Muscle layer of colon (tissue), 2 donors: ENCODE data around the gene VARS2.
"Not testable (repeated sequence)": the region's sequence is repeated elsewhere in the genome, so short reads cannot be mapped to it uniquely, and the experiment has no call there.

ENCODE experiments used
- H3K27ac ChIP-seq: one replicate; pipeline ENCODE4 v1.7.0; 2013; ENCODE audit warnings: low read depth, mild to moderate bottlenecking, low read length, moderate library complexity
- H3K27me3 ChIP-seq, 2 donors: one replicate each; pipeline ENCODE4 v1.7.0; 2013; ENCODE audit warnings: low read length in 2 of 2, mild to moderate bottlenecking in 2 of 2; ENCODE audit not compliant: insufficient read depth in 2 of 2, control insufficient read depth in 1 of 2
- H3K36me3 ChIP-seq: one replicate; pipeline ENCODE4 v1.7.0; 2013; ENCODE audit warnings: mild to moderate bottlenecking, low read length; ENCODE audit not compliant: insufficient read depth
- H3K4me1 ChIP-seq: one replicate; pipeline ENCODE4 v1.7.0; 2013; ENCODE audit warnings: mild to moderate bottlenecking, low read length; ENCODE audit not compliant: insufficient read depth
- H3K4me3 ChIP-seq, 2 donors: one replicate each; pipeline ENCODE4 v1.7.0; 2013; ENCODE audit warnings: low read length in 2 of 2, low read depth in 1 of 2, mild to moderate bottlenecking in 1 of 2, moderate library complexity in 1 of 2
- H3K9ac ChIP-seq: one replicate; pipeline ENCODE4 v1.7.0; 2013; ENCODE audit warnings: low read length
- H3K9me3 ChIP-seq: one replicate; pipeline ENCODE4 v1.7.0; 2013; ENCODE audit warnings: mild to moderate bottlenecking, low read length
- donor health status: abdominal sarcoma.
- donor health status: Adenocarcinoma of cecum.

The VARS2 gene

GRCh38 chr6:30893666-30894065 lies 20.4 kb upstream of the VARS2 start:
- Histone ChIP-seq H3K9me3 (no peaks in the 10 kb centered on the region), H3K27me3 (no peaks in the 10 kb centered on the region), H3K9ac (no peak overlapping the region), H3K4me1 (peaks cover 10% of the 10 kb centered on the region), H3K4me3 (no peak overlapping the region), H3K27ac (no peak overlapping the region), H3K36me3 (peaks cover 90% of the 10 kb centered on the region)

DNA sequence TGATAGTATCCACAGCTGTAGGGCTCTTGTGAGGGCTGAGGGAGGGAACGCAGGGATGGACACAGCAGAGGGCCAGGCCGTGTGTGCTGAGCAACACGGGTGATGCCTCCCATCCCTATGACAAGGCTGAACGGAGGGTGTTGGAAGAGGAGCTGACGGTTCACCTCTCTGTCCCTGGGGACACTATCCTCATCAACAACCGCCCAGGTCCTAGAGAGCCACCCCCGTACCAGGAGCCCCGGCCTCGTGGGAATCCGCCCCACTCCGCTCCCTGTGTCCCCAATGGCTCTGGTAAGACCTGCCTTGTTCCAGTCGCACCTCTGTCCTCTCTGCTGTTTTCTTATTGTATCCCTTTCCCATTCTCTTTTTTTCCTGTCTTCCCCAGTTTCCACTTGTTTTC lies 19.7 kb upstream of the VARS2 start:
- H3K4me3 ChIP-seq: no peak overlapping the region
- H3K27ac ChIP-seq: no peak overlapping the region
- H3K9me3 ChIP-seq: no peaks in the 10 kb centered on the region
- H3K27me3 ChIP-seq: no peaks in the 10 kb centered on the region
- H3K9ac ChIP-seq: no peak overlapping the region
- H3K4me1 ChIP-seq: peaks cover 10% of the 10 kb centered on the region
- H3K36me3 ChIP-seq: peaks cover 84% of the 10 kb centered on the region

DNA sequence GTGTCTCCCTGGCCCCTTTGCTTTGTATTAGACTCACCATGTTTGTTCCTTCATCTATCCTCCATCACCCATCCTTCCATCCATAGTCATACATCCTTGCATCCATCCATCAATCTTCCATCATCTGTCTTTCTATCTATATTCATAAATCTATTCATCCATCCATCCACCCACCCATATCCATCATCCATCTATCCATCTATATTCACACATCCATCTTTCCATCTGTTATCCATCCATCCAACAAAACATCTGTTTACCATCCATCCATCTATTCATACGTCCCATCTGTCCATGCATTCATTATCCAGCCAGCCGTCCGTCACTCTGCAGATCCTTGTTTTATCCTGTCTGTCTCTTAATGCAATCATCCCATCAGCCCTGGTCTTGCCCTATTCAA lies 19.1 kb upstream of the VARS2 start:
- no peak overlapping the region for H3K9ac ChIP-seq
- no peak overlapping the region for H3K27ac ChIP-seq
- H3K27me3 ChIP-seq: no peaks in the 10 kb centered on the region
- H3K9me3 ChIP-seq: no peaks in the 10 kb centered on the region
- H3K36me3 ChIP-seq: peaks cover 82% of the 10 kb centered on the region
- peaks cover 6% of the 10 kb centered on the region for H3K4me1 ChIP-seq
- H3K4me3 ChIP-seq: no peak overlapping the region

GRCh38 chr6:30895343-30895742 lies 18.7 kb upstream of the VARS2 start:
- Histone ChIP-seq H3K9ac (no peak overlapping the region), H3K27ac (no peak overlapping the region), H3K27me3 (no peaks in the 10 kb centered on the region), H3K4me1 (peaks cover 2% of the 10 kb centered on the region), H3K36me3 (peaks cover 78% of the 10 kb centered on the region), H3K9me3 (no peaks in the 10 kb centered on the region), H3K4me3 (no peak overlapping the region)

- no peaks in the 10 kb centered on the region for H3K4me1 ChIP-seq
- no peak overlapping the region for H3K27ac ChIP-seq
- no peak overlapping the region for H3K4me3 ChIP-seq
- no peak overlapping the region for H3K9ac ChIP-seq
- H3K27me3 ChIP-seq: no peaks in the 10 kb centered on the region
- peaks cover 68% of the 10 kb centered on the region for H3K36me3 ChIP-seq
- no peaks in the 10 kb centered on the region for H3K9me3 ChIP-seq
Measured at GRCh38 chr6:30896541-30896940, 17.5 kb upstream of the VARS2 start.

- Histone ChIP-seq H3K9me3 (no peaks in the 10 kb centered on the region), H3K4me1 (no peaks in the 10 kb centered on the region), H3K9ac (no peak overlapping the region), H3K36me3 (peaks cover 61% of the 10 kb centered on the region), H3K27me3 (no peaks in the 10 kb centered on the region), H3K27ac (no peak overlapping the region), H3K4me3 (no peak overlapping the region)
Measured at GRCh38 chr6:30897882-30898281, 16.2 kb upstream of the VARS2 start.

DNA sequence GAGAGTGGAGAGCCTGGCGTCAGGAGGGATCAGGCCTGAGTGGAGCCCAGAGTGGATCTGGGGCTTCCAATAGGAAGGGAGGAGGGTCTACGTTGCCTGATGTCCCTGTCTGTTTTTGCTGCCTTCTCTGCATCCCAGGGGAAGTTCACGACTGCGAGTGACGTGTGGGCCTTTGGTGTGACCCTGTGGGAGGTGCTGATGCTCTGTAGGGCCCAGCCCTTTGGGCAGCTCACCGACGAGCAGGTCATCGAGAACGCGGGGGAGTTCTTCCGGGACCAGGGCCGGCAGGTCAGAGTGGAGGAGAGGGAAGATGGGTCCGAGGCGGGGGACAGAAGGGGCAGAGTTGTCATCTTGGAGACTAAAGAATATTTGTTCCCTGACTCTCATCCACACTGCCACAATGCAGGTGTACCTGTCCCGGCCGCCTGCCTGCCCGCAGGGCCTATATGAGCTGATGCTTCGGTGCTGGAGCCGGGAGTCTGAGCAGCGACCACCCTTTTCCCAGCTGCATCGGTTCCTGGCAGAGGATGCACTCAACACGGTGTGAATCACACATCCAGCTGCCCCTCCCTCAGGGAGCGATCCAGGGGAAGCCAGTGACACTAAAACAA lies 15.2 kb upstream of the VARS2 start:
- H3K27me3 ChIP-seq: no peaks in the 10 kb centered on the region
- no peak overlapping the region for H3K9ac ChIP-seq
- H3K9me3 ChIP-seq: no peaks in the 10 kb centered on the region
- H3K36me3 ChIP-seq: peaks cover 51% of the 10 kb centered on the region
- H3K4me3 ChIP-seq: no peak overlapping the region
- no peak overlapping the region for H3K27ac ChIP-seq
- no peaks in the 10 kb centered on the region for H3K4me1 ChIP-seq

- Histone ChIP-seq H3K9me3 (no peaks in the 10 kb centered on the region), H3K9ac (no peak overlapping the region), H3K4me1 (no peaks in the 10 kb centered on the region), H3K27ac (no peak overlapping the region), H3K4me3 (no peak overlapping the region), H3K27me3 (no peaks in the 10 kb centered on the region), H3K36me3 (peaks cover 30% of the 10 kb centered on the region)
Measured at GRCh38 chr6:30900863-30901417, 13.1 kb upstream of the VARS2 start.

DNA sequence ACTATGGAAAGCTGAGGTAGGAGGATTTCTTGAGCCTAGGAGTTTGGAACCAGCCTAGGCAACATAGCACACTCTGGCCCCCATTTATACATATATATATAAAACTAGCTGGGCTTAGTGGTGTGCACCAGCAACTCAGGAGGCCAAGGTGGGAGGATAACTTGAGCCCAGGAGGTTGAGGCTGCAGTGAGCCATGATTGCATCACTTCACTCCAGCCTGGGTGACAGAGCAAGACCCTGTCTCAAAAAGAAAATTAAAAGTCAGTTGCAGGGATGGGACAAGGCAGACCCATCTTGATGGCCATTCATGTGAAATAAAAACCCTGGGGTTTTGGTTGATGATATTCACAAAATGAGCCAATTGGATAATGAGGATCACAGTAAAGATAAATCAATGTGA lies 12.6 kb upstream of the VARS2 start:
- Histone ChIP-seq H3K27ac (no peak overlapping the region), H3K4me3 (no peak overlapping the region), H3K36me3 (peaks cover 25% of the 10 kb centered on the region), H3K9me3 (no peaks in the 10 kb centered on the region), H3K4me1 (no peaks in the 10 kb centered on the region), H3K27me3 (no peaks in the 10 kb centered on the region), H3K9ac (no peak overlapping the region)

GRCh38 chr6:30902196-30902595 lies 11.8 kb upstream of the VARS2 start:
- not testable (repeated sequence) for H3K9ac ChIP-seq

DNA sequence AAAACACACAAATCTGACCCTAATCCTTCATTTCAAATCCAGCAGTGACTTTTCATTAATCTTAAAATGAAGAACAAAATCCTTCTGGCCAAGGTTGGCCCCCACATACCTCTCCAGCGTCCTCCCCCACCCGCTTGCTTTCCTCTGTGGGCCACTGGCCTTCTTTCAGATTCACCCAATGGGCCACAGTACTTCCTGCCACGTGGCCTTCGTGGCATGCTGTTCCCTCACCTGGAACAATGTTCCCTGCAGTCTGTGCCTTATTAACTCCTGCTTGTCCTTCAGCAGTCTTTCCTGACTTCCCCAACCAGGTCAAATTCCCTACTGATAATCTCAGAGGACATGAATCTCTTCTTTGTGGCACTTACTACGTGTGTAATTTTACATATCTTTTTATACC lies 11.3 kb upstream of the VARS2 start:
- H3K9ac ChIP-seq: no peak overlapping the region

More at GRCh38 chr6:30902196-30902595, 11.8 kb upstream of the VARS2 start:
- H3K27me3 ChIP-seq, H3K9me3 ChIP-seq, H3K4me1 ChIP-seq, H3K4me3 ChIP-seq, H3K27ac ChIP-seq: not testable (repeated sequence)
- peaks cover 19% of the 10 kb centered on the region for H3K36me3 ChIP-seq

DNA sequence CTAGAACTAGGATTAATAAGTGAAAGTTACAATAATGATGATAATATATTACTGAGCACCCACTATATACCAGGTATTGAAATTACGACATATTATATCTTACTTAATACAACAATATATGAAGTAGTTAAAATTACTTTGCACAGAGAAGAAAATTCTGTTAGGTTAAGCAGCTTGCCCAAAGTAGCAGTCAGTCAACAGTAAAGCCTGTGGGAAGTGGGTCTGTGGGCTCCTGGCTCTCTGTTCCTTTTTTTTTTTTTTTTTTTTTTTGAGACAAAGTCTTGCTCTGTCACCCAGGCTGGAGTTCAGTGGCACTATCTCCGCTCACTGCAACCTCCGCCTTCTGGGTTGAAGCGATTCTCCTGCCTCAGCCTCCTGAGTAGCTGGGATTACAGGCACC lies 10.8 kb upstream of the VARS2 start:
- peaks cover 9% of the 10 kb centered on the region for H3K36me3 ChIP-seq
- no peak overlapping the region for H3K9ac ChIP-seq
- H3K9me3 ChIP-seq: no peaks in the 10 kb centered on the region
- no peaks in the 10 kb centered on the region for H3K27me3 ChIP-seq
- no peak overlapping the region for H3K4me3 ChIP-seq
- H3K27ac ChIP-seq: no peak overlapping the region
- H3K4me1 ChIP-seq: no peaks in the 10 kb centered on the region

More for the DNA sequence above, 11.3 kb upstream of the VARS2 start:
- Histone ChIP-seq H3K4me3 (no peak overlapping the region), H3K27me3 (no peaks in the 10 kb centered on the region), H3K27ac (no peak overlapping the region), H3K4me1 (no peaks in the 10 kb centered on the region), H3K9me3 (no peaks in the 10 kb centered on the region), H3K36me3 (peaks cover 14% of the 10 kb centered on the region)
